GM18909 (cell line): ENCODE data around the gene P2RX5.

Experiments used
- ATAC-seq: cut with Tn5 transposase; IDR thresholded peaks from one replicate; pipeline ENCODE4 v1.9.1; 2021; ENCODE audit warnings: mild to moderate bottlenecking; ENCODE audit not compliant: unreplicated experiment, poor library complexity

Gene P2RX5

DNA sequence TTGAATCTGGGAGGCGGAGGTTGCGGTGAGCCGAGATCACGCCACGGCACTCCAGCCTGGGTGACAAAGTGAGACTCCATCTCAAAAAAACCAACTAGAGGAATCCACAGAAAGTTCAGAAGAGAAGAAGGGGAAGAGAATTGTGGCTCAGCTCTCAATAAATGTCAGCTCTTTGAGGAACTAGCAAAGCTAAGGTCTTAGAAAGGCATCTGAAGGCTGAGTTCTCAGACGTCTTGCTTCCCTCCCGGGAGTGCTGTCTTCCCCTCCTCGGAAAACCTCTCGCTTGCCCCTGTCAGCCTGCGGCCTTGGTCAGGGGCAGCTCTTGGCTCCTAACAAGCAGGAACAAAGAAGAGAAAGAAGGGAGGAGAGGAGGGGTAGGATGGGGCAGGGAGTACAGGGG is 65.2 kb downstream of the P2RX5 start:
- no peak for ATAC-seq

DNA sequence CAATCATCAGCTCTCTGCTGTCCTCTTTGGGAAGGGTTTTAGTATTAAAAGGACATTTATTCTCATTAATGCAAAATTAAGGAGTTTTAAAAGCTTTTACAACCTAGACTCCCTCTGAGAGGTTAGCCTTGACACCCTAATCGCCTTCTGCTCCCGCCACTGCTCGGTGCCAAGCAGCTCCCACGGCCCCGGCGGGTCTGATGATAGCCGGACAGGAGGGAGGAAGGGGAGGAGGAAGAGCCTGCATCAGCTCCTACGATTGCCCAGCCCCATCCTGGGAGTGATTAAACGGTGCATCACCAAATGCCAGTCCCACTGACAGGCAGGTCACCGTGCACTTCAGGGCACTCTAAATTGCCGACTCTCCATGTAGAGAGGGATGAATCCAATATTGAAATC is 68.2 kb downstream of the P2RX5 start:
- ATAC-seq: no peak

DNA sequence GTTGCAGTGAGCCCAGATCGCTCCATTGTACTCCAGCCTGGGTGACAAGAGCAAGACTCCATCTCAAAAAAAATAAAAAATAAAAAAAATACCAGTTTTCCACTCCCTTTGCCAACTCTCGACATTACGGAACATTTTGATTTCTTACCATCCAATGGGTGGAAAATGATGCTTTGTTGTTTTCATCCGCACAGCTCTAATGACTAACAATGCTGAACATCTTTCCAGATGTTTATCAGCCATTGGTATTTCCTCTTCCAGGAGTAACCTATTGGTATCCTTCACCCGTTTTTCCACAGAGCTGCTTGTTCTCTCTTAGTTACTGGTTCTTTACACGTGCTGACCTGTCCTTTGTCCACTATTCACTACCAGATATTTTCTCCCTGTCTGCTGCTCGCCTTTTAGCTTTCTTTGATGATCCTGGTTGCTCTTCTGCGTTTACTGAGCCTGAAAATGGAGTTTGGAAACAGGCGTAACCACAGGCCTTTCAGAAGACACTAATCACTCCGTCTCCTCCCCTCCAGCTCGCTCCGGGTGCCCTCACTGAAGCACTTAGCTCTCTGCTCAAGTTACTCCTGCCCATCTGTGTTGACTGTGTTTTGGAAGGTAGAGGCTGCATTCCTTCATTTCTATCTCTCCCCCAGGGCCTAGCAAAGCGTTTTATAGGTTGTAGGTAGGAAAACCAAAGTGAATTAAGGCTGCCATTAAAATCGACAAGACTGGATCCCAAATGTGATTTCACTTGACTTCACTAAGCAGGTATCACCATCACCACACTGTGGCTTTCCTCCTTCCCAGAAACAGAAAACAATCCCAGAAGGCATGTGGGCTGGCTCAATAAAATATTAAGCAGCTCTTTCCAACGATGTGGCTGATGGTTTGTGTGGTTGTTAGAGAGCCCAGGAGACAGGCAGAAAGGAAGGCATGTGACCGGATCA is 68.9 kb downstream of the P2RX5 start:
- ATAC-seq: no peak
